ENCODE data around the gene PRND. TPM values are rescaled to one million over a fixed set of nuclear protein-coding genes. Genes with fewer than 3 reads are reported as not detected.

Gene PRND
- total RNA-seq, 1 experiment from 2014 or later = 0.04 TPM

- Histone ChIP-seq H3K9ac (ENCODE audit: extremely low read depth, insufficient read length, low read length) (no peak overlapping the region), H3K27me3 (ENCODE audit: insufficient read depth, low read length) (no peaks in the 10 kb centered on the region), H3K18ac (ENCODE audit: insufficient read length, low read depth, low read length) (no peak overlapping the region), H2BK12ac (ENCODE audit: insufficient read length, low read depth, low read length) (no peak overlapping the region), H4K91ac (ENCODE audit: insufficient read length, low read depth, low read length) (no peak overlapping the region), H2AK5ac (ENCODE audit: insufficient read length, low read length) (no peak overlapping the region), H4K20me1 (ENCODE audit: control insufficient read depth, insufficient read depth, insufficient read length) (no peaks in the 10 kb centered on the region), H2BK120ac (ENCODE audit: low read depth, low read length, poor library complexity, severe bottlenecking) (no peak overlapping the region), H2AFZ (ENCODE audit: low read length) (no peak overlapping the region), H3K4me1 (ENCODE audit: insufficient read depth, low read length) (no peaks in the 10 kb centered on the region), H3K79me1 (ENCODE audit: insufficient read depth, low read depth, low read length, poor library complexity, severe bottlenecking) (no peaks in the 10 kb centered on the region), H2BK20ac (ENCODE audit: low read depth, low read length, poor library complexity, severe bottlenecking) (no peak overlapping the region), H3K56ac (ENCODE audit: insufficient read length, low read depth, low read length) (no peak overlapping the region), H3T11ph (ENCODE audit: low read length) (no peak overlapping the region), H3K23ac (ENCODE audit: insufficient read length, low read depth, low read length) (no peak overlapping the region), H3K4me2 (ENCODE audit: insufficient read depth, insufficient read length, low read length) (no peak overlapping the region), H4K5ac (ENCODE audit: insufficient read length, low read depth, low read length) (no peak overlapping the region), H3K4ac (ENCODE audit: low read depth, low read length) (no peak overlapping the region), H3K27ac (ENCODE audit: insufficient read length, low read depth, low read length) (no peak overlapping the region), H3K23me2 (ENCODE audit: insufficient read length, low read depth, low read length, poor library complexity, severe bottlenecking) (no peaks in the 10 kb centered on the region), H3K79me2 (ENCODE audit: insufficient read depth, low read length) (no peaks in the 10 kb centered on the region), H3K9me3 (ENCODE audit: control insufficient read depth, low read depth, low read length) (no peaks in the 10 kb centered on the region), H3K14ac (ENCODE audit: insufficient read depth, low read length) (peak overlapping the region; percentile 12; the same call in 1 of the 2 replicates), H2BK15ac (ENCODE audit: low read depth, low read length) (no peak overlapping the region), H2BK5ac (ENCODE audit: insufficient read length, low read length) (no peak overlapping the region), H4K8ac (replicated peaks; ENCODE audit: insufficient read length, low read depth, low read length) (no peak overlapping the region)
- Mint-ChIP-seq H3K9me3 (peaks cover 0 to 2% of the 10 kb centered on the region in 2 experiments; a peak in 2 of 5 replicates), H3K4me3 (no peak overlapping the region), H3K27me3 (ENCODE audit: low read depth) (no peaks in the 10 kb centered on the region; the same call in none of the 2 replicates), H3K36me3 (ENCODE audit: insufficient read depth in 1 of 3, low read depth in 3 of 3) (no peaks in the 10 kb centered on the region), H3K27ac (no peak overlapping the region; a peak in 1 of 7 replicates), H3K4me1 (peaks cover 10 to 12% of the 10 kb centered on the region in 2 experiments)
- no peak for DNase-seq
- no peak for TF ChIP-seq CTCF (conservative IDR thresholded peaks at IDR 0.05)
- WGBS (ENCODE audit: extremely low coverage, insufficient read length, low lambda C conversion rate) = no CpG with 5 or more reads among the region's 6 CpGs
These were observed 11.6 kb upstream of the PRND start for GRCh38 chr20:4710106-4710475.
